Transverse colon (tissue), 4 donors: ENCODE results near the gene BSND.

Source experiments
- POLR2A ChIP-seq: fragments of 450-650 bp; IDR thresholded peaks from one replicate; pipeline ENCODE4 v1.6.1; 2016; ENCODE audit warnings: antibody characterized with exemption, mild to moderate bottlenecking, moderate library complexity
- POLR2AphosphoS5 ChIP-seq, 3 donors: sonication (generic); formaldehyde crosslinking; IDR thresholded peaks; one replicate each; pipeline ENCODE4 v1.6.1; 2016; ENCODE audit warnings: antibody characterized with exemption in 3 of 3
- TF ChIP-seq, protein P1 (sequence below), 5 experiments: fragments of 200-600 bp in 3 of 5; fragments of 450-650 bp in 2 of 5; sonication (generic) in 3 of 5; IDR thresholded peaks; 1 replicate in 2 of 5; 2 replicates in 3 of 5; pipeline ENCODE4 v1.5.1; 2016 to 2017; ENCODE audit warnings: antibody characterized with exemption in 5 of 5, inconsistent platforms in 3 of 5, mild to moderate bottlenecking in 2 of 5, moderate library complexity in 1 of 5

DNA sequence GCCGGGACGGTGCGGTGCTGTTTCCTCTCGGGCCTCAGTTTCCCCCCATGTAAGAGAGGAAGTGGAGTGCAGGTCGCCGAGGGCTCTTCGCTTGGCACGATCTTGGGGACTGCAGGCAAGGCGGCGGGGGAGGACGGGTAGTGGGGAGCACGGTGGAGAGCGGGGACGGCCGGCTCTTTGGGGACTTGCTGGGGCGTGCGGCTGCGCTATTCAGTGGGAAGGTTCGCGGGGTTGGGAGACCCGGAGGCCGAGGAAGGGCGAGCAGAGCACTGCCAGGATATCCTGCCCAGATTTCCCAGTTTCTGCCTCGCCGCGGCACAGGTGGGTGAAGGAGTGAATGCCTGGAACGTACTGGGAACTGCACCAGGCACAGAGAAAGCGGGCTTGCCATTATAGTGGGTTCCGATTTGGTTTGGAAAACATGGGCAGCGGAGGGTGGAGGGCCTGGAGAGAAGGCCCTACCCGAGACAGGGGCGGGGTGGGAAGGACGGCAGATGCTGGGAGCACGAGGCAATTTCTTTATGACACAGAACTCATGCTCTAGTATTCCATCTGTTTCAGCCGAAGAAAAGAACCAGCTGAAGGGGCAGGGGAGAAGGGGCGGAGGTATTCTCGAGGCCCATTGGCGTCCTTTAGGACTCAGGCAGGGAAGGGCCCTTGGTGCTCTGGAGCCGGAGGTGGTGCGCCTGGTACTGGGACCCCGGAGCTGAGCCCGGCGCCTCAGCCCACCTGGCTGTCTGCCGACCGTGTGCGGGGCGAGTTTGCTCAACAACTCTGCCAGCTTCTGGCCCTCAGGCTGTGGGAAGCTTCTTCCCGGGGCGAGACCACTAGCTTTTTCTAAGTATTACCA lies 41.6 kb downstream of the BSND start:
- TF ChIP-seq POLR2AphosphoS5 (IDR thresholded peaks at IDR 0.05): no peak
- TF ChIP-seq, protein P1, sequence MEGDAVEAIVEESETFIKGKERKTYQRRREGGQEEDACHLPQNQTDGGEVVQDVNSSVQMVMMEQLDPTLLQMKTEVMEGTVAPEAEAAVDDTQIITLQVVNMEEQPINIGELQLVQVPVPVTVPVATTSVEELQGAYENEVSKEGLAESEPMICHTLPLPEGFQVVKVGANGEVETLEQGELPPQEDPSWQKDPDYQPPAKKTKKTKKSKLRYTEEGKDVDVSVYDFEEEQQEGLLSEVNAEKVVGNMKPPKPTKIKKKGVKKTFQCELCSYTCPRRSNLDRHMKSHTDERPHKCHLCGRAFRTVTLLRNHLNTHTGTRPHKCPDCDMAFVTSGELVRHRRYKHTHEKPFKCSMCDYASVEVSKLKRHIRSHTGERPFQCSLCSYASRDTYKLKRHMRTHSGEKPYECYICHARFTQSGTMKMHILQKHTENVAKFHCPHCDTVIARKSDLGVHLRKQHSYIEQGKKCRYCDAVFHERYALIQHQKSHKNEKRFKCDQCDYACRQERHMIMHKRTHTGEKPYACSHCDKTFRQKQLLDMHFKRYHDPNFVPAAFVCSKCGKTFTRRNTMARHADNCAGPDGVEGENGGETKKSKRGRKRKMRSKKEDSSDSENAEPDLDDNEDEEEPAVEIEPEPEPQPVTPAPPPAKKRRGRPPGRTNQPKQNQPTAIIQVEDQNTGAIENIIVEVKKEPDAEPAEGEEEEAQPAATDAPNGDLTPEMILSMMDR (IDR thresholded peaks at IDR 0.05): no peak
- TF ChIP-seq POLR2A: no peak
